Natural killer cell (primary cell): Measurements from ENCODE around the gene LIN7A. TPM values are rescaled to one million over a fixed set of nuclear protein-coding genes. Genes with fewer than 3 reads are reported as not detected.

Experiments
- ATAC-seq, 3 donors: fragments of 150-1000 bp in 2 of 3; fragments of 200-7000 bp in 1 of 3; cut with Tn5 transposase; 1 replicate in 1 of 3; 2 replicates in 2 of 3; pipeline ENCODE4 v1.10.0; 2021; ENCODE audit warnings: mild to moderate bottlenecking in 2 of 3, moderate library complexity in 2 of 3
- DNase-seq, 2 donors: peaks; one replicate each; pipeline versions ENCODE4 v3.0.0 to v3.0.0-alpha.2; 2013 to 2021; ENCODE audit warnings: mixed read lengths in 1 of 2
- H3K27ac ChIP-seq: one replicate; pipeline ENCODE4 v1.5.1; 2013; ENCODE audit warnings: mild to moderate bottlenecking, low read length
- H3K27me3 ChIP-seq: one replicate; pipeline ENCODE4 v1.6.1; 2013; ENCODE audit warnings: low read length; ENCODE audit not compliant: control insufficient read depth, insufficient read depth
- H3K36me3 ChIP-seq: one replicate; pipeline ENCODE4 v1.6.1; 2013; ENCODE audit warnings: low read length; ENCODE audit not compliant: control insufficient read depth, insufficient read depth
- H3K4me1 ChIP-seq: one replicate; pipeline ENCODE4 v1.6.1; 2013; ENCODE audit warnings: low read length; ENCODE audit not compliant: control insufficient read depth, insufficient read depth
- H3K4me3 ChIP-seq: one replicate; pipeline ENCODE4 v1.5.1; 2013; ENCODE audit warnings: low read length
- H3K9me3 ChIP-seq: one replicate; pipeline ENCODE4 v1.6.1; 2013; ENCODE audit warnings: low read length; ENCODE audit not compliant: control insufficient read depth, insufficient read depth
- H3K27ac Mint-ChIP-seq, 2 donors: one replicate each; pipeline ENCODE4 v1.8.0; 2022; ENCODE audit warnings: mild to moderate bottlenecking in 2 of 2, mixed read lengths in 2 of 2, moderate library complexity in 1 of 2
- H3K27me3 Mint-ChIP-seq, 2 donors: one replicate each; pipeline ENCODE4 v1.8.0; 2022; ENCODE audit warnings: low read depth in 2 of 2, mixed read lengths in 2 of 2
- H3K36me3 Mint-ChIP-seq: one replicate; pipeline ENCODE4 v1.8.0; 2022; ENCODE audit warnings: mixed read lengths
- H3K4me1 Mint-ChIP-seq, 2 donors: one replicate each; pipeline ENCODE4 v1.8.0; 2022; ENCODE audit warnings: mixed read lengths in 2 of 2
- H3K4me3 Mint-ChIP-seq: one replicate; pipeline ENCODE4 v1.8.0; 2022; ENCODE audit warnings: mild to moderate bottlenecking, moderate library complexity, mixed read lengths
- H3K9me3 Mint-ChIP-seq, 2 donors: one replicate each; pipeline ENCODE4 v1.8.0; 2022; ENCODE audit warnings: mixed read lengths in 2 of 2
- WGBS: methylation state at CpG from one replicate; pipeline ENCODE4 v1.1.7; 2013; ENCODE audit warnings: missing lambda C conversion rate; ENCODE audit not compliant: insufficient coverage; 5-methylcytosine and 5-hydroxymethylcytosine counted together
- intact Hi-C: fragments of 100-400 bp; cut with micrococcal nuclease; formaldehyde crosslinking; loops from one replicate; pipeline ENCODE4 v1.14.2; 2022
- total RNA-seq, 4 donors: library from RNA; stranded (reverse); fragments of 120-200 nt in 1 of 4; gene quantifications; one replicate each; pipeline versions ENCODE4 v1.2.3 to v1.2.4, GENCODE V29; 2013 to 2022
- TF ChIP-seq, protein P1 (sequence below): fragments of 200-600 bp; IDR thresholded peaks from one replicate; pipeline ENCODE4 v1.8.0; 2022; ENCODE audit warnings: antibody characterized with exemption

LIN7A gene
- total RNA-seq, 3 donors from 2014 or later (not counting 1 experiment from before 2014, with no cell fraction given): 0.12 to 14.9 (median 0.27) TPM

- TF ChIP-seq, protein P1, sequence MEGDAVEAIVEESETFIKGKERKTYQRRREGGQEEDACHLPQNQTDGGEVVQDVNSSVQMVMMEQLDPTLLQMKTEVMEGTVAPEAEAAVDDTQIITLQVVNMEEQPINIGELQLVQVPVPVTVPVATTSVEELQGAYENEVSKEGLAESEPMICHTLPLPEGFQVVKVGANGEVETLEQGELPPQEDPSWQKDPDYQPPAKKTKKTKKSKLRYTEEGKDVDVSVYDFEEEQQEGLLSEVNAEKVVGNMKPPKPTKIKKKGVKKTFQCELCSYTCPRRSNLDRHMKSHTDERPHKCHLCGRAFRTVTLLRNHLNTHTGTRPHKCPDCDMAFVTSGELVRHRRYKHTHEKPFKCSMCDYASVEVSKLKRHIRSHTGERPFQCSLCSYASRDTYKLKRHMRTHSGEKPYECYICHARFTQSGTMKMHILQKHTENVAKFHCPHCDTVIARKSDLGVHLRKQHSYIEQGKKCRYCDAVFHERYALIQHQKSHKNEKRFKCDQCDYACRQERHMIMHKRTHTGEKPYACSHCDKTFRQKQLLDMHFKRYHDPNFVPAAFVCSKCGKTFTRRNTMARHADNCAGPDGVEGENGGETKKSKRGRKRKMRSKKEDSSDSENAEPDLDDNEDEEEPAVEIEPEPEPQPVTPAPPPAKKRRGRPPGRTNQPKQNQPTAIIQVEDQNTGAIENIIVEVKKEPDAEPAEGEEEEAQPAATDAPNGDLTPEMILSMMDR: no peak
- no peak overlapping the region for H3K27ac Mint-ChIP-seq
- Histone ChIP-seq H3K4me1 (no peaks in the 10 kb centered on the region), H3K27ac (no peak overlapping the region), H3K4me3 (no peak overlapping the region), H3K36me3 (no peaks in the 10 kb centered on the region), H3K9me3 (no peaks in the 10 kb centered on the region), H3K27me3 (no peaks in the 10 kb centered on the region)
- WGBS: 67% methylated on average over 1 of the region's 2 CpGs
- H3K9me3 Mint-ChIP-seq: peaks cover 2 to 4% of the 10 kb centered on the region in 2 donors
- H3K36me3 Mint-ChIP-seq: no peaks in the 10 kb centered on the region
- H3K27me3 Mint-ChIP-seq: no peaks in the 10 kb centered on the region
- ATAC-seq: no peak
- DNase-seq: no peak
- intact Hi-C loops: no loop called here
- H3K4me1 Mint-ChIP-seq: no peaks in the 10 kb centered on the region
- H3K4me3 Mint-ChIP-seq: no peak overlapping the region
Observed at GRCh38 chr12:80846952-80847351, 90.8 kb downstream of the LIN7A start.

- H3K27ac ChIP-seq: no peak overlapping the region
- Mint-ChIP-seq H3K27me3 (no peaks in the 10 kb centered on the region), H3K4me1 (no peaks in the 10 kb centered on the region), H3K27ac (no peak overlapping the region), H3K4me3 (no peak overlapping the region), H3K9me3 (peaks cover 3 to 7% of the 10 kb centered on the region in 2 donors), H3K36me3 (no peaks in the 10 kb centered on the region)
- no peaks in the 10 kb centered on the region for H3K9me3 ChIP-seq
- no peak for DNase-seq
- H3K27me3 ChIP-seq: no peaks in the 10 kb centered on the region
- intact Hi-C loops: no loop called here
- no peaks in the 10 kb centered on the region for H3K4me1 ChIP-seq
- WGBS: 100% methylated on average over 2 of the region's 5 CpGs
- H3K36me3 ChIP-seq: no peaks in the 10 kb centered on the region
- no peak for ATAC-seq
- TF ChIP-seq, protein P1: no peak
- no peak overlapping the region for H3K4me3 ChIP-seq
Observed at GRCh38 chr12:80845639-80846038, 92.1 kb downstream of the LIN7A start.

- TF ChIP-seq, protein P1: no peak
- no peak overlapping the region for H3K27ac ChIP-seq
- ATAC-seq: no peak
Observed at GRCh38 chr12:80843969-80844368, 93.8 kb downstream of the LIN7A start.

GRCh38 chr12:80838708-80839107 is 99.0 kb downstream of the LIN7A start:
- intact Hi-C loops: no loop called here
- peaks cover 5 to 9% of the 10 kb centered on the region in 2 donors for H3K9me3 Mint-ChIP-seq
- no peaks in the 10 kb centered on the region for H3K4me1 ChIP-seq
- no peak overlapping the region for H3K27ac ChIP-seq
- no peak overlapping the region for H3K27ac Mint-ChIP-seq
- no peaks in the 10 kb centered on the region for H3K9me3 ChIP-seq
- TF ChIP-seq, protein P1: no peak
- ATAC-seq: no peak
- no peak for DNase-seq
- no peaks in the 10 kb centered on the region for H3K36me3 Mint-ChIP-seq
- no peaks in the 10 kb centered on the region for H3K36me3 ChIP-seq
- no peak overlapping the region for H3K4me3 ChIP-seq
- no peak overlapping the region for H3K4me3 Mint-ChIP-seq
- no peaks in the 10 kb centered on the region for H3K4me1 Mint-ChIP-seq
- no CpG with 5 or more reads among the region's 1 CpG for WGBS
- H3K27me3 Mint-ChIP-seq: no peaks in the 10 kb centered on the region
- H3K27me3 ChIP-seq: no peaks in the 10 kb centered on the region

More at GRCh38 chr12:80843969-80844368, 93.8 kb downstream of the LIN7A start:
- no peaks in the 10 kb centered on the region for H3K9me3 ChIP-seq
- no peaks in the 10 kb centered on the region for H3K4me1 ChIP-seq
- Mint-ChIP-seq H3K4me1 (no peaks in the 10 kb centered on the region), H3K36me3 (no peaks in the 10 kb centered on the region), H3K27ac (no peak overlapping the region), H3K4me3 (no peak overlapping the region), H3K27me3 (no peaks in the 10 kb centered on the region), H3K9me3 (peaks cover 3% of the 10 kb centered on the region in 2 donors)
- H3K36me3 ChIP-seq: no peaks in the 10 kb centered on the region
- 100% methylated on average over 1 of the region's 1 CpG for WGBS
- intact Hi-C loops: no loop called here
- H3K4me3 ChIP-seq: no peak overlapping the region
- no peak for DNase-seq
- no peaks in the 10 kb centered on the region for H3K27me3 ChIP-seq
